H9 (cell line): ENCODE results near the gene CFAP299. TPM values are rescaled to one million over a fixed set of nuclear protein-coding genes. Genes with fewer than 3 reads are reported as not detected.

Experiments
- DNase-seq: peaks from one replicate; pipeline ENCODE4 v3.0.0-alpha.2; 2017
- H2AFZ ChIP-seq: one replicate; pipeline ENCODE4 v1.6.1; 2013; ENCODE audit warnings: mild to moderate bottlenecking, low read length, control low read depth, moderate library complexity
- H2AK5ac ChIP-seq: 2 replicates; pipeline ENCODE4 v1.6.1; 2013; ENCODE audit warnings: low read length, control low read depth, mixed read lengths; ENCODE audit not compliant: insufficient read length
- H2BK120ac ChIP-seq: one replicate; pipeline ENCODE4 v1.6.1; 2013; ENCODE audit warnings: low read depth, mild to moderate bottlenecking, low read length, control low read depth, inconsistent platforms; ENCODE audit not compliant: poor library complexity, severe bottlenecking
- H2BK12ac ChIP-seq: 2 replicates; pipeline ENCODE4 v1.6.1; 2013; ENCODE audit warnings: low read length, control low read depth, mixed read lengths, low read depth; ENCODE audit not compliant: insufficient read length
- H2BK15ac ChIP-seq: 2 replicates; pipeline ENCODE4 v1.6.1; 2013; ENCODE audit warnings: low read depth, low read length, control low read depth
- H2BK20ac ChIP-seq: one replicate; pipeline ENCODE4 v1.6.1; 2013; ENCODE audit warnings: low read depth, mild to moderate bottlenecking, low read length, control low read depth, inconsistent platforms; ENCODE audit not compliant: poor library complexity, severe bottlenecking
- H2BK5ac ChIP-seq: 2 replicates; pipeline ENCODE4 v1.6.1; 2013; ENCODE audit warnings: low read length, control low read depth, mixed read lengths; ENCODE audit not compliant: insufficient read length
- H3K14ac ChIP-seq: 2 replicates; pipeline ENCODE4 v1.6.1; 2013; ENCODE audit warnings: low read length, control low read depth; ENCODE audit not compliant: insufficient read depth
- H3K18ac ChIP-seq: 2 replicates; pipeline ENCODE4 v1.6.1; 2013; ENCODE audit warnings: low read depth, mild to moderate bottlenecking, mixed read lengths, low read length, control low read depth; ENCODE audit not compliant: insufficient read length
- H3K23ac ChIP-seq: 2 replicates; pipeline ENCODE4 v1.6.1; 2013; ENCODE audit warnings: low read length, control low read depth, mixed read lengths, low read depth; ENCODE audit not compliant: insufficient read length
- H3K23me2 ChIP-seq: 2 replicates; pipeline ENCODE4 v1.6.1; 2013; ENCODE audit warnings: low read depth, mild to moderate bottlenecking, mixed read lengths, low read length, control low read depth; ENCODE audit not compliant: insufficient read length, poor library complexity, severe bottlenecking
- H3K27ac ChIP-seq: 2 replicates; pipeline ENCODE4 v1.5.1; 2013; ENCODE audit warnings: low read length, control low read depth, mixed read lengths, low read depth; ENCODE audit not compliant: insufficient read length
- H3K27me3 ChIP-seq: 2 replicates; pipeline ENCODE4 v1.6.1; 2013; ENCODE audit warnings: low read length, control low read depth, inconsistent platforms; ENCODE audit not compliant: insufficient read depth
- H3K4ac ChIP-seq: 2 replicates; pipeline ENCODE4 v1.6.1; 2013; ENCODE audit warnings: low read depth, mild to moderate bottlenecking, control low read depth, inconsistent platforms, low read length, moderate library complexity
- H3K4me1 ChIP-seq: 2 replicates; pipeline ENCODE4 v1.6.1; 2013; ENCODE audit warnings: low read length, control low read depth, inconsistent platforms; ENCODE audit not compliant: insufficient read depth
- H3K4me2 ChIP-seq: 2 replicates; pipeline ENCODE4 v1.6.1; 2013; ENCODE audit warnings: low read length, control low read depth, mixed read lengths; ENCODE audit not compliant: insufficient read length, insufficient read depth
- H3K56ac ChIP-seq: 2 replicates; pipeline ENCODE4 v1.6.1; 2013; ENCODE audit warnings: low read depth, mild to moderate bottlenecking, mixed read lengths, low read length, control low read depth; ENCODE audit not compliant: insufficient read length
- H3K79me1 ChIP-seq: 2 replicates; pipeline ENCODE4 v1.6.1; 2013; ENCODE audit warnings: low read depth, mild to moderate bottlenecking, moderate library complexity, low read length, control low read depth, inconsistent platforms; ENCODE audit not compliant: insufficient read depth, poor library complexity, severe bottlenecking
- H3K79me2 ChIP-seq: 2 replicates; pipeline ENCODE4 v1.6.1; 2013; ENCODE audit warnings: low read length, control low read depth, inconsistent platforms; ENCODE audit not compliant: insufficient read depth
- H3K9ac ChIP-seq: 2 replicates; pipeline ENCODE4 v1.6.1; 2013; ENCODE audit warnings: low read length, control low read depth, mixed read lengths; ENCODE audit not compliant: insufficient read length; ENCODE audit errors: extremely low read depth
- H3K9me3 ChIP-seq: one replicate; pipeline ENCODE4 v1.6.1; 2013; ENCODE audit warnings: low read depth, low read length, inconsistent platforms; ENCODE audit not compliant: control insufficient read depth
- H3T11ph ChIP-seq: one replicate; pipeline ENCODE4 v1.6.1; 2013; ENCODE audit warnings: mild to moderate bottlenecking, low read length, control low read depth, inconsistent platforms
- H4K20me1 ChIP-seq: one replicate; pipeline ENCODE4 v1.6.1; 2013; ENCODE audit not compliant: control insufficient read depth, insufficient read length, insufficient read depth
- H4K5ac ChIP-seq: 2 replicates; pipeline ENCODE4 v1.6.1; 2013; ENCODE audit warnings: low read depth, mild to moderate bottlenecking, mixed read lengths, low read length, control low read depth; ENCODE audit not compliant: insufficient read length
- H4K8ac ChIP-seq: replicated peaks from 2 replicates; pipeline ENCODE4 v1.6.1; 2013; ENCODE audit warnings: low read length, control low read depth, mixed read lengths, low read depth; ENCODE audit not compliant: insufficient read length
- H4K91ac ChIP-seq: 2 replicates; pipeline ENCODE4 v1.6.1; 2013; ENCODE audit warnings: low read depth, mild to moderate bottlenecking, moderate library complexity, mixed read lengths, low read length, control low read depth; ENCODE audit not compliant: insufficient read length
- H3K27ac Mint-ChIP-seq, 3 experiments: 2 replicates in 2 of 3; 3 replicates in 1 of 3; pipeline ENCODE4 v1.8.0; 2020 to 2021; ENCODE audit warnings: mixed read lengths in 3 of 3, mild to moderate bottlenecking in 1 of 3, moderate library complexity in 1 of 3
- H3K27me3 Mint-ChIP-seq: 2 replicates; pipeline ENCODE4 v1.8.0; 2021; ENCODE audit warnings: low read depth, mild to moderate bottlenecking, moderate library complexity, mixed read lengths
- H3K36me3 Mint-ChIP-seq, 3 experiments: 2 replicates in 2 of 3; 3 replicates in 1 of 3; pipeline ENCODE4 v1.8.0; 2020 to 2021; ENCODE audit warnings: low read depth in 3 of 3, mixed read lengths in 3 of 3; ENCODE audit not compliant: insufficient read depth in 1 of 3
- H3K4me1 Mint-ChIP-seq, 2 experiments: 2 replicates each; pipeline ENCODE4 v1.8.0; 2020; ENCODE audit warnings: mixed read lengths in 2 of 2
- H3K4me3 Mint-ChIP-seq, 2 experiments: 2 replicates in 1 of 2; 3 replicates in 1 of 2; pipeline ENCODE4 v1.8.0; 2020 to 2021; ENCODE audit warnings: mild to moderate bottlenecking in 2 of 2, mixed read lengths in 2 of 2, moderate library complexity in 1 of 2
- H3K9me3 Mint-ChIP-seq, 2 experiments: 2 replicates in 1 of 2; 3 replicates in 1 of 2; pipeline ENCODE4 v1.8.0; 2020; ENCODE audit warnings: mild to moderate bottlenecking in 2 of 2, mixed read lengths in 2 of 2, moderate library complexity in 1 of 2
- WGBS: extraction: QIAGEN DNeasy Blood & Tissue Kit; methylation state at CpG from one replicate; pipeline ENCODE4 v1.1.7; 2013; ENCODE audit warnings: missing lambda C conversion rate, low lambda C conversion rate, mixed read lengths; ENCODE audit not compliant: insufficient read length; ENCODE audit errors: extremely low coverage; 5-methylcytosine and 5-hydroxymethylcytosine counted together
- total RNA-seq: library from RNA; stranded (reverse); gene quantifications from 2 replicates; pipeline ENCODE4 v1.2.1, GENCODE V29; 2021
- TF ChIP-seq, protein P1 (sequence below): fragments of 200-600 bp; sonication (generic); conservative IDR thresholded peaks from 3 replicates; pipeline ENCODE4 v1.8.0; 2021; ENCODE audit warnings: antibody characterized with exemption, mild to moderate bottlenecking

CFAP299 gene
- total RNA-seq, 1 experiment from 2014 or later = not detected

- H3K27me3 Mint-ChIP-seq = no peaks in the 10 kb centered on the region
- H3K4me1 Mint-ChIP-seq = peaks cover 19 to 22% of the 10 kb centered on the region in 2 experiments
- Histone ChIP-seq H3K4ac (no peak overlapping the region), H3K23me2 (no peaks in the 10 kb centered on the region), H4K8ac (no peak overlapping the region), H2BK20ac (no peak overlapping the region), H4K91ac (no peak overlapping the region), H3K27ac (no peak overlapping the region), H4K20me1 (no peaks in the 10 kb centered on the region), H3K4me2 (no peak overlapping the region), H2AFZ (no peak overlapping the region), H3K9me3 (no peaks in the 10 kb centered on the region), H3K18ac (no peak overlapping the region), H3K79me2 (no peaks in the 10 kb centered on the region), H2AK5ac (no peak overlapping the region), H3K9ac (no peak overlapping the region), H2BK12ac (no peak overlapping the region), H3K56ac (no peak overlapping the region), H3K4me1 (no peaks in the 10 kb centered on the region), H3T11ph (no peak overlapping the region), H3K23ac (no peak overlapping the region), H2BK15ac (no peak overlapping the region), H3K14ac (no peak overlapping the region), H2BK120ac (no peak overlapping the region), H3K27me3 (no peaks in the 10 kb centered on the region), H4K5ac (no peak overlapping the region), H2BK5ac (no peak overlapping the region), H3K79me1 (no peaks in the 10 kb centered on the region)
- 100% methylated on average over 1 of the region's 3 CpGs for WGBS
- H3K27ac Mint-ChIP-seq = no peak overlapping the region
- TF ChIP-seq, protein P1, sequence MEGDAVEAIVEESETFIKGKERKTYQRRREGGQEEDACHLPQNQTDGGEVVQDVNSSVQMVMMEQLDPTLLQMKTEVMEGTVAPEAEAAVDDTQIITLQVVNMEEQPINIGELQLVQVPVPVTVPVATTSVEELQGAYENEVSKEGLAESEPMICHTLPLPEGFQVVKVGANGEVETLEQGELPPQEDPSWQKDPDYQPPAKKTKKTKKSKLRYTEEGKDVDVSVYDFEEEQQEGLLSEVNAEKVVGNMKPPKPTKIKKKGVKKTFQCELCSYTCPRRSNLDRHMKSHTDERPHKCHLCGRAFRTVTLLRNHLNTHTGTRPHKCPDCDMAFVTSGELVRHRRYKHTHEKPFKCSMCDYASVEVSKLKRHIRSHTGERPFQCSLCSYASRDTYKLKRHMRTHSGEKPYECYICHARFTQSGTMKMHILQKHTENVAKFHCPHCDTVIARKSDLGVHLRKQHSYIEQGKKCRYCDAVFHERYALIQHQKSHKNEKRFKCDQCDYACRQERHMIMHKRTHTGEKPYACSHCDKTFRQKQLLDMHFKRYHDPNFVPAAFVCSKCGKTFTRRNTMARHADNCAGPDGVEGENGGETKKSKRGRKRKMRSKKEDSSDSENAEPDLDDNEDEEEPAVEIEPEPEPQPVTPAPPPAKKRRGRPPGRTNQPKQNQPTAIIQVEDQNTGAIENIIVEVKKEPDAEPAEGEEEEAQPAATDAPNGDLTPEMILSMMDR = no peak; the same call in 2 of the 3 replicates
- no peaks in the 10 kb centered on the region for H3K9me3 Mint-ChIP-seq
- no peak overlapping the region for H3K4me3 Mint-ChIP-seq
- DNase-seq = peak; percentile 28
- H3K36me3 Mint-ChIP-seq = no peaks in the 10 kb centered on the region; a peak in 1 of 7 replicates
Measured at GRCh38 chr4:80539190-80539589, 203.7 kb downstream of the CFAP299 start.
